Aorta (tissue), 5 donors: ENCODE data around the gene ACAP2. TPM values are rescaled to one million over a fixed set of nuclear protein-coding genes. Genes with fewer than 3 reads are reported as not detected.

ENCODE experiments used
- ATAC-seq: fragments of 200-7000 bp; cut with Tn5 transposase; one replicate; pipeline ENCODE4 v1.9.1; 2022; ENCODE audit warnings: moderate library complexity; ENCODE audit not compliant: low FRiP score
- DNase-seq, 2 donors: peaks; one replicate each; pipeline ENCODE4 v3.0.0-alpha.2; 2020
- H3K27ac ChIP-seq, 2 donors: one replicate each; pipeline ENCODE4 v1.5.1; 2013; ENCODE audit warnings: low read length in 2 of 2, mild to moderate bottlenecking in 2 of 2, moderate library complexity in 2 of 2, control low read depth in 1 of 2, inconsistent platforms in 1 of 2, low read depth in 1 of 2
- H3K27me3 ChIP-seq, 2 donors: one replicate each; pipeline ENCODE4 v1.6.1; 2013; ENCODE audit warnings: control low read depth in 1 of 2, low read length in 1 of 2, mild to moderate bottlenecking in 1 of 2, moderate library complexity in 1 of 2; ENCODE audit not compliant: insufficient read depth in 2 of 2, control insufficient read depth in 1 of 2
- H3K36me3 ChIP-seq, 2 donors: one replicate each; pipeline ENCODE4 v1.6.1; 2013; ENCODE audit warnings: control low read depth in 1 of 2, low read length in 1 of 2, mild to moderate bottlenecking in 1 of 2; ENCODE audit not compliant: insufficient read depth in 2 of 2, control insufficient read depth in 1 of 2
- H3K4me1 ChIP-seq, 2 donors: one replicate each; pipeline ENCODE4 v1.6.1; 2013; ENCODE audit warnings: low read length in 2 of 2, control low read depth in 1 of 2, mild to moderate bottlenecking in 1 of 2, moderate library complexity in 1 of 2; ENCODE audit not compliant: insufficient read depth in 2 of 2, control insufficient read depth in 1 of 2
- H3K4me3 ChIP-seq, 2 donors: one replicate each; pipeline ENCODE4 v1.5.1; 2013; ENCODE audit warnings: low read length in 2 of 2, control low read depth in 1 of 2, mild to moderate bottlenecking in 1 of 2
- H3K9me3 ChIP-seq: one replicate; pipeline ENCODE4 v1.6.1; 2013; ENCODE audit warnings: mild to moderate bottlenecking, low read length; ENCODE audit not compliant: control insufficient read depth
- WGBS, 2 donors: extraction: QIAGEN DNeasy Blood & Tissue Kit; methylation state at CpG; one replicate each; pipeline ENCODE4 v1.1.7; 2013; 5-methylcytosine and 5-hydroxymethylcytosine counted together
- intact Hi-C, 2 donors: fragments of 100-400 bp; cut with DNase I; formaldehyde crosslinking; loops; one replicate each; pipeline versions ENCODE4 v1.14.2 to v1.15.0; 2022
- polyA plus RNA-seq, 2 donors: library from polyadenylated mRNA; stranded (reverse); fragments of 200-250 nt; gene quantifications; one replicate each; pipeline ENCODE4 v1.2.3, GENCODE V29; 2013
- total RNA-seq, 2 donors: library from RNA; stranded (reverse); fragmentation: NEBNext Ultra II Directional; extraction: Animal tissue kit (Norgen Biotek cat#: 25700); gene quantifications; one replicate each; pipeline ENCODE4 v1.2.1, GENCODE V29; 2021
- donor health status: healthy with polysubstance abuse.
- donor health status: Bipolar disorder and iron deficiency.
- donor health status: DM: no; HTN: no; CAD: no.
- donor health status: DM: no; HTN: no; CAD: no.
- donor health status: DM: yes; HTN: yes; CAD: no.

ACAP2 gene
- total and polyA plus RNA-seq, 4 donors, result 6.5 to 70.3 (median 24.3) TPM

GRCh38 chr3:195249057-195249770 is 193.6 kb downstream of the ACAP2 start:
- Histone ChIP-seq H3K27me3 (no peaks in the 10 kb centered on the region), H3K36me3 (no peaks in the 10 kb centered on the region), H3K4me1 (no peaks in the 10 kb centered on the region), H3K27ac (no peak overlapping the region), H3K4me3 (no peak overlapping the region), H3K9me3 (no peaks in the 10 kb centered on the region)
- DNase-seq (peak in 1 of 2 donors; percentile 55), ATAC-seq (no peak)
- intact Hi-C loops, result no loop called here
- WGBS, 2 donors, result 97% methylated on average over 21 of the region's 21 CpGs

GRCh38 chr3:195248281-195248680 is 194.5 kb downstream of the ACAP2 start:
- H3K27ac ChIP-seq, result no peak overlapping the region
- intact Hi-C loops, result no loop called here
- H3K4me1 ChIP-seq, result no peaks in the 10 kb centered on the region
- WGBS, 2 donors, result 96 to 98% methylated on average over 8 of the region's 8 CpGs
- DNase-seq (no peak), ATAC-seq (no peak)
- no peaks in the 10 kb centered on the region for H3K9me3 ChIP-seq
- no peak overlapping the region for H3K4me3 ChIP-seq
- no peaks in the 10 kb centered on the region for H3K36me3 ChIP-seq
- H3K27me3 ChIP-seq, result no peaks in the 10 kb centered on the region

- no peaks in the 10 kb centered on the region for H3K4me1 ChIP-seq
- no peak overlapping the region for H3K27ac ChIP-seq
- no peak overlapping the region for H3K4me3 ChIP-seq
- no peaks in the 10 kb centered on the region for H3K27me3 ChIP-seq
- DNase-seq (no peak), ATAC-seq (no peak)
- 94 to 95% methylated on average over 8 of the region's 8 CpGs for WGBS, 2 donors
- intact Hi-C loops, result no loop called here
- H3K9me3 ChIP-seq, result no peaks in the 10 kb centered on the region
- H3K36me3 ChIP-seq, result no peaks in the 10 kb centered on the region
Observed at GRCh38 chr3:195247863-195248189, 195.0 kb downstream of the ACAP2 start.

GRCh38 chr3:195247086-195247862 is 195.5 kb downstream of the ACAP2 start:
- no peaks in the 10 kb centered on the region for H3K9me3 ChIP-seq
- DNase-seq, result peak in 1 of 2 donors; percentile 59
- H3K36me3 ChIP-seq, result no peaks in the 10 kb centered on the region
- no peak overlapping the region for H3K4me3 ChIP-seq
- no peaks in the 10 kb centered on the region for H3K27me3 ChIP-seq
- ATAC-seq, result no peak
- intact Hi-C loops, result no loop called here
- no peaks in the 10 kb centered on the region for H3K4me1 ChIP-seq
- WGBS, 2 donors, result 97 to 98% methylated on average over 24 of the region's 24 CpGs
- no peak overlapping the region for H3K27ac ChIP-seq

DNA sequence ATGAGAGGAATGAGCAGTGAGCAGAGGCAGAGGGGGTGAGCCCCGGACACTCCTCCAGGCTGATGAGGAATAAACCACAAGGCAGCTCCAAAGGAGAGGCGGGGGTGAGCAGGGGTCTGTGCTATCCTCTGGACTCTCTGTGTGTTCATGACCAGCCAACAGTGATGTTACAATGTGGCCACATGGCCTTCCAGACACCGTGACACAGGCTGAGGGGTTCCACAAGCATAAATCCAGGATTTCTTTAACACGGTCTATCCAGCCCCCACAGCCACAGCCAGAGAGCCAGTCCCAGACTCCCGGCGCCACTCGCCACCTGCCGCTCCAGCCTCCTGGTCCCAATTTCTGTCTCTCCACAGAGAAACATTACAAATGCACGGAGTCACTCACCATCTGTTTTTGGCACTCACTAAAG is 196.2 kb downstream of the ACAP2 start:
- Histone ChIP-seq H3K4me1 (no peaks in the 10 kb centered on the region), H3K9me3 (no peaks in the 10 kb centered on the region), H3K27me3 (no peaks in the 10 kb centered on the region), H3K27ac (no peak overlapping the region), H3K36me3 (no peaks in the 10 kb centered on the region), H3K4me3 (no peak overlapping the region)
- intact Hi-C loops, result no loop called here
- 93 to 94% methylated on average over 8 to 9 of the region's 9 CpGs for WGBS, 2 donors
- DNase-seq (no peak), ATAC-seq (no peak)

DNA sequence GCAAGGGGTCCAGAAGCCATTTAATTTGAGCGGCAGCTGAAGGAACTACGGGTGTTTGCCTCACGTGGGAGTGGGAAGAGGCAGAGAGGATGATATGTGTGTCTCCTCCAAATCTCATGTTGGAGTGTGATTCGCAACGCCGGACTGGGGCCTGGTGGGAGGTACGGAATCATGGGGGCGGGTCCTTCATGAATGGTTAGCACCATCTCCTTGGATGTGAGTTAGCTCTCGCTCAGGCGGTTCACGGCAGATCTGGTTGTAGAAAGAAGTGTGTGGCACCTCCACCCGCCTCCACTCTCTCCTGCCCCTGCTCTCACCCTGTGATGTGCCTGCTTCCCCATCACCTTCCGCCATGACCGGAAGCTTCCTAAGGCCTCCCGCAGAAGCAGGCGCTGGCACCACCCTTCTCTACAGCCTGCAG is 197.3 kb downstream of the ACAP2 start:
- H3K9me3 ChIP-seq, result no peaks in the 10 kb centered on the region
- no peaks in the 10 kb centered on the region for H3K27me3 ChIP-seq
- WGBS, 2 donors, result 96 to 97% methylated on average over 16 of the region's 16 CpGs
- ATAC-seq, result no peak
- no peaks in the 10 kb centered on the region for H3K36me3 ChIP-seq
- no peak overlapping the region for H3K4me3 ChIP-seq
- H3K4me1 ChIP-seq, result no peaks in the 10 kb centered on the region
- DNase-seq, result peak in 1 of 2 donors; percentile 56
- intact Hi-C loops, result no loop called here
- H3K27ac ChIP-seq, result no peak overlapping the region

DNA sequence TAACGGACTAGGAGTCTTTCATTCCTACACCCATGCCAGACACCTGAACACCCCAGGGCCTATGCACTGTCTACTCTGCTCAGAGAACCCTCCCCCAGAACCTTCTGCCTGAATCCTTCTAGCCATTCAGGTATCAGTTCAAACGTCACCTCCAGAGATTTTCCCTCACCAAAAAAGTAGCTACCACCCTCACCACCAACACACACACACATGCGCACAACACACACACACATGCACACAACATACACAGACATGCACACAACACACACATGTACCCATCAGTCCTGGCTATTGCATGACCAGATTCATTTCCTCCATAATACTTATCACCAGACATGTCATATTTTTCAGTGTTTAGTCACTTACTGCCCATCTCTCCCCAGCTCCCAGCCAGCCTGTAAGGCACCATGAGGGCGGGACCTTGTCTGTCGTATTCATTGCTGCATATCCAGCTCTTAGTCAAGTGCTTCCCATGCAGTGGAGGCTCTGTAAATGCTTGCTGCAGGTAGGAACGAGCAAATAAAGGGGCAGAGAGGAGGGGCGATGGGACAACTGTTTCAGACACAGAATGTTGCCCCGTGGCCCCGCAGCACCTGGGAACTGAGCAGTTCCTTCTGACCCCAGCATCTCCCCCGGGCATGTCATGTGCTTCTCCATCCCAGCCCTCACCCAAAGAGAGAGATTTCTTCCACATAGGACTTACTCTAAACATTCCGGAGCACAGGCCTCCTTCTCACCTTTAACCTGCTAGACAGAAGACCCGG is 201.0 kb downstream of the ACAP2 start:
- no peak for ATAC-seq

DNA sequence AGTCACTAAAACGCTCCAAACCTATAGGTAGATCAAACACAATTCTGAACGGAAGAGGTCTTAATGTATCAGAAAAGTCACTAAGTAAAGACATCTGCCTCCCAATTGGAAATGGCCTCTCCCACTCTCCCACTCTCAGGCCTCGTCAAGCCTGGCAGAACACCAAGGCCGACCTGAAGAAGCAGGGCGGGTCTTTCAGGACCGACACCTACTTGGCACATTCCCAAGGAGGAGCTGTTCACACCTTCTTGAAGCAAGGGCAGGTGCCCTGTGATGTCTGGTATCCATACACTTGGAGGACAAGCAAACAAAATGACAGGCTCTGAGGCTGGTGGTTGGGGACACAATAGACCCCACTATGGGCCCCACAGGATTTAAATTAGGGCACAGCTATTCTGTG is 201.9 kb downstream of the ACAP2 start:
- Histone ChIP-seq H3K4me3 (no peak overlapping the region), H3K27ac (no peak overlapping the region)
- intact Hi-C loops, result loop anchor here in 1 of 2 donors (5.0 kb wide), 2 partner anchors 69 to 89 kb away; no protein-coding TSS in a partner anchor

More for the DNA sequence above, 201.0 kb downstream of the ACAP2 start:
- DNase-seq, result peak in 1 of 2 donors; percentile 48
- no peaks in the 10 kb centered on the region for H3K4me1 ChIP-seq
- WGBS, 2 donors, result 92 to 94% methylated on average over 12 of the region's 12 CpGs
- no peak overlapping the region for H3K4me3 ChIP-seq
- no peak overlapping the region for H3K27ac ChIP-seq
- no peaks in the 10 kb centered on the region for H3K27me3 ChIP-seq
- no peaks in the 10 kb centered on the region for H3K9me3 ChIP-seq
- intact Hi-C loops, result loop anchor here in 1 of 2 donors (5.0 kb wide), 2 partner anchors 69 to 89 kb away; no protein-coding TSS in a partner anchor
- no peaks in the 10 kb centered on the region for H3K36me3 ChIP-seq

More for the DNA sequence above, 201.9 kb downstream of the ACAP2 start:
- DNase-seq (no peak), ATAC-seq (no peak)
- no peaks in the 10 kb centered on the region for H3K27me3 ChIP-seq
- H3K9me3 ChIP-seq, result no peaks in the 10 kb centered on the region
- 80 to 82% methylated on average over 6 of the region's 6 CpGs for WGBS, 2 donors
- H3K36me3 ChIP-seq, result no peaks in the 10 kb centered on the region
- H3K4me1 ChIP-seq, result no peaks in the 10 kb centered on the region
